ENCODE measurements around the gene SGSM1.

Gene SGSM1, protein sequence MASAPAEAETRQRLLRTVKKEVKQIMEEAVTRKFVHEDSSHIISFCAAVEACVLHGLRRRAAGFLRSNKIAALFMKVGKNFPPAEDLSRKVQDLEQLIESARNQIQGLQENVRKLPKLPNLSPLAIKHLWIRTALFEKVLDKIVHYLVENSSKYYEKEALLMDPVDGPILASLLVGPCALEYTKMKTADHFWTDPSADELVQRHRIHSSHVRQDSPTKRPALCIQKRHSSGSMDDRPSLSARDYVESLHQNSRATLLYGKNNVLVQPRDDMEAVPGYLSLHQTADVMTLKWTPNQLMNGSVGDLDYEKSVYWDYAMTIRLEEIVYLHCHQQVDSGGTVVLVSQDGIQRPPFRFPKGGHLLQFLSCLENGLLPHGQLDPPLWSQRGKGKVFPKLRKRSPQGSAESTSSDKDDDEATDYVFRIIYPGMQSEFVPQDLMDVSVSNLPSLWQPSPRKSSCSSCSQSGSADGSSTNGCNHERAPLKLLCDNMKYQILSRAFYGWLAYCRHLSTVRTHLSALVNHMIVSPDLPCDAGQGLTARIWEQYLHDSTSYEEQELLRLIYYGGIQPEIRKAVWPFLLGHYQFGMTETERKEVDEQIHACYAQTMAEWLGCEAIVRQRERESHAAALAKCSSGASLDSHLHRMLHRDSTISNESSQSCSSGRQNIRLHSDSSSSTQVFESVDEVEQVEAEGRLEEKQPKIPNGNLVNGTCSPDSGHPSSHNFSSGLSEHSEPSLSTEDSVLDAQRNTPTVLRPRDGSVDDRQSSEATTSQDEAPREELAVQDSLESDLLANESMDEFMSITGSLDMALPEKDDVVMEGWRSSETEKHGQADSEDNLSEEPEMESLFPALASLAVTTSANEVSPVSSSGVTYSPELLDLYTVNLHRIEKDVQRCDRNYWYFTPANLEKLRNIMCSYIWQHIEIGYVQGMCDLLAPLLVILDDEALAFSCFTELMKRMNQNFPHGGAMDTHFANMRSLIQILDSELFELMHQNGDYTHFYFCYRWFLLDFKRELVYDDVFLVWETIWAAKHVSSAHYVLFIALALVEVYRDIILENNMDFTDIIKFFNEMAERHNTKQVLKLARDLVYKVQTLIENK

GRCh38 chr22:24805790-24806662 is at the start of gene SGSM1:
TSS of gene SGSM1 (plus strand) at chr22:24806211. CDS start at chr22:24806326, 115 bp downstream.
- no peak for DNase-seq (ENCODE audit: low read depth, low spot score)
- H3K27ac ChIP-seq, result no peak within 1 kb of the TSS

GRCh38 chr22:24758164-24758799 is 47.7 kb upstream of the SGSM1 start:
- no peak for DNase-seq (ENCODE audit: low read depth, low spot score)

GRCh38 chr22:24759765-24760164 is 46.2 kb upstream of the SGSM1 start:
- no peak overlapping the region for H3K27ac ChIP-seq
- DNase-seq (ENCODE audit: low read depth, low spot score), result no peak

More at GRCh38 chr22:24758164-24758799, 47.7 kb upstream of the SGSM1 start:
- no peak overlapping the region for H3K27ac ChIP-seq

DNA sequence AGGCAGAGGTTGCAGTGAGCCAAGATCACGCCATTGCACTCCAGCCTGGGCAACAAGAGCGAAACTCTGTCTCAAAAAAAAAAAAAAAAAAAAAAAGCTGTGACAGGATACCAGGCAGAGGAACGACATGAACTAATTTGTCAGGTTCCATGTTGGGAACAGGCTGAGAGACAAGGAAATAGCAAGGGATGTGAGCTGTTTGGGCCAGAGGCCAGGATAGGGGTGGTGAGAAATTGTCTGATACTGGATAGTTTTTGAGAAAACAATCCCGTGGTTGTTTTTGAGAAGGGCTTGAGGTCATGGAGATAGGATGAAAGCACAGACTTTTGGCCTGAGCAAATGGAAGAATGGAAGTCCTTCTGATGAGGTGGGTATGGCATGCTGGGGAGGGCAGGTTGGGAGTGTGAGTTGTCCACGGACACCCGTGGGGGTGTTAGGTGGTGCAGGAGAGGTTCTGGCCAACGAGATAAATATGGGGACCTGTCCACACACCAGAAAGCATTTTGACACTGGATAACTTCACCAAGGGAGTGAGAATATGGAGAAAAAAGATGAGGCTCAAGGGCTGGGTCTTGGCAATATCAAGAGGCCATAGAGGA is 45.2 kb upstream of the SGSM1 start:
- no peak for DNase-seq (ENCODE audit: low read depth, low spot score)
- no peak overlapping the region for H3K27ac ChIP-seq

DNA sequence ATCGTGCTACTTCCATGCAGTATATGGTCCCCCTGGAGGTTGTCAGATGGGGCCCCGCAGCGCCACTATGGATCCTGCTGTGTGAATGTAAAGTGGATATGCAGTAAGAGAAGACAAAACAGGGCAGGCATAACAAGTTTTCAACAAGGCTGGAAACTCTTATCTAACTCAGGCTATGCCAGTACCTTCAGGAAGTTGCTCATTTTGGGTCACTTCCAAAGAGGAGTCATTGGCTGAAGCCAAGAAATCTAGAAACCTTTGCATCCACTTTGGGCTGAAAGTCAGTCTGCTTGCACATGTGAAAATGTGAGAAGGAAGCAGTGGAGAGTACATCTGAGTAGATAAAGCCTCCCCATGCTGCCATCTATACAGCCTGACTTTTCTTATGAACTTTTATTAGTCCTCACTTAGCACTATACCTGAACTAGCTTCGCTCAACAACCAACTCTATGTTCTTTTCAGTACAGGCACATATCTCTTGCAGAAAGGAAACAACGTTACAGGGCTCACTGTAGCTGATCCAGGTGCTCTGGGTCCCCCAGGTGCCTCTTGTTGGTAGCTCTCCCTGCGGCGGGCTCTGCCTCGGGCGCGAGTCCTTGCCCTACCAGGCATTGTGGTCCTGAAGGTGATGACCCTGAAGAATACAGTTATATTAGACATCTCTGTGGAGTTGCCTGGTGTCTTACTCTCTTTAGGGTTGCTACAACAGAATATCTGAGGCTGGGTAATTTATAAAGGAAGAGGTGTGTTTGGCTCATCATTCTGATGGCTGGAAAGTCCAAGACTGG is 43.9 kb upstream of the SGSM1 start:
- H3K27ac ChIP-seq, result no peak overlapping the region
- no peak for DNase-seq (ENCODE audit: low read depth, low spot score)

- no peak overlapping the region for H3K27ac ChIP-seq
- DNase-seq (ENCODE audit: low read depth, low spot score), result no peak
Observed at GRCh38 chr22:24763872-24764485, 42.0 kb upstream of the SGSM1 start.

DNA sequence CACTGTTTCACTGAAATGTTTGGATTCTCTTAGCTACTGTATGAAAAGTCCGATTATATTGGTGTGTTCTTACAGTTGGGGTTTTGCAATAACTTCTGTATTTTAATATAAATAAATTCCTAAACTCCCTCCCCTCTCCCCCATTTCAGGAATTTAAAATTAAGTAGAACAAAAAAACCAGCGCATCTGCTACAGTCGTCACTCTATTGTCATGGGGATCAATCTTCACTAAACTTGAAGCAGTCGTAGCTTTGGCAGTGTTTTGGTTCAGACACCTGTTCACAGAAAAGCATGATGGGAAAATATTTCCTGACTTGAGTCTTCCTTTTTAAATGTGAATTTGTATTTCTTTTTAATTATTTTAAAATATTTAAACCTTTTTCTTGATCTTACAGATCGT is 40.8 kb upstream of the SGSM1 start:
- no peak overlapping the region for H3K27ac ChIP-seq
- DNase-seq (ENCODE audit: low read depth, low spot score), result no peak

DNA sequence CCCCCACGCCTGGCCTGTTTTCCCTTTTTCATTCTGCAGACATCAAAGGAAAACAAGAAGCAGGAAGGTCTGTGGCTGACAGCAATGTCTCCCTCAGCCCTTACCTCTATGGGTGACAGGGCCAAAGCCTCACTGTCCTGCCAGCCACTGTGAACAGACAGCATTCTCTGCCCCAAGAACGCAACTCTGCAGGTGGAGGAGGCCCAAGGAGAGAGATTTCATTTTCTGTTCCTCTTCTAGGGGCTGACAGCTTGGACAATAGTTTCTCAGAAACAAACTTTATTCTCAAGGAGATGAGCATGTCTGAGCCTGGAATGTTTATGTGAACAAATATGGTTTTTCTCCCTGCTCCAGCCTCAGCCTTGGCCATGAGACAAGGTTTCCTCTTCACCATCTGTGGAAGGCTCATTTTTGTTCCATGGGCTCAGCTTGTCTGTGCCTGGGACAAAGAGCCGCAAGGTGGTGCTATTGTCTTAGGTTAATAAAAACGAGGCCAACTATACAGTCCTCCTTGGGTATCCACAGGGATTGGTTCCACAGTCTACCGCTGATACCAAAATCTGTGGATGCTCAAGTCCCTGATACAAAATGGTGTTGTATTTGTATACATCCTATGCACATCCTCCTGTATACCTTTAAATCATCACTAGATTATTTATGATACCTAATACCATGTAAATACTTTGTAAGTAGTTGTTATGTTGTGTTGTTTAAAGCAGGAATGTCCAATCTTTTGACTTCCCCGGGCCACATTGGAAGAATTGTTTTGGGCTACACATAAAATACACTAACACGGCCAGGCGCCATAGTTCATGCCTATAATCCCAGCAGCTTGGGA is 37.3 kb upstream of the SGSM1 start:
- no peak for DNase-seq (ENCODE audit: low read depth, low spot score)
- no peak overlapping the region for H3K27ac ChIP-seq

GRCh38 chr22:24772493-24773220 is 33.4 kb upstream of the SGSM1 start:
- DNase-seq (ENCODE audit: low read depth, low spot score), result no peak
- H3K27ac ChIP-seq, result no peak overlapping the region

- H3K27ac ChIP-seq, result peak overlapping the region; percentile 38
- no peak for DNase-seq (ENCODE audit: low read depth, low spot score)
Observed at GRCh38 chr22:24775769-24776492, 30.1 kb upstream of the SGSM1 start.

- H3K27ac ChIP-seq, result peak overlapping the region; percentile 38
- DNase-seq (ENCODE audit: low read depth, low spot score), result no peak
Observed at GRCh38 chr22:24776525-24776924, 29.5 kb upstream of the SGSM1 start.

GRCh38 chr22:24789516-24789915 is 16.5 kb upstream of the SGSM1 start:
- no peak for DNase-seq (ENCODE audit: low read depth, low spot score)
- no peak overlapping the region for H3K27ac ChIP-seq

DNA sequence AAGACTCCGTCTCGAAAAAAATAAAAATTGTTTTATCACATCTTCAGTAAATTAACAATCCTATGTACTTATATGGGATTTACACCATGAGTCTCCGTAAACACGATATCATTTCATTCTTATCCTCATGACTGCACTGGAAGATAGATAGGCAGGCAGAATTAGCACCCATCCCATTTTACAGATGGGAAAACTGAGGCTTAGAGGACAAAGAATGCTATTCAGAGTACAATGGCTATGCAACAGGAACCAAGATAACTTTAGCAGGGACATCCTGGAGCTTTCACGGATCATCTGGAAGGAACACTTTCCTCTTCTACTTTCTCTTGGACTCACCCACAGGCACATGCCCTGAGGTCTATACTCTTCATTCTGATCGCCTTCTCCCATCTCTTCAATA is 14.6 kb upstream of the SGSM1 start:
- no peak overlapping the region for H3K27ac ChIP-seq
- no peak for DNase-seq (ENCODE audit: low read depth, low spot score)

- no peak for DNase-seq (ENCODE audit: low read depth, low spot score)
- H3K27ac ChIP-seq, result no peak overlapping the region
Observed at GRCh38 chr22:24796056-24796455, 10.0 kb upstream of the SGSM1 start.

- DNase-seq (ENCODE audit: low read depth, low spot score), result no peak
- no peak overlapping the region for H3K27ac ChIP-seq
Observed at GRCh38 chr22:24796860-24797259, 9.2 kb upstream of the SGSM1 start.
